Progenitor cell of endocrine pancreas (in vitro differentiated cells): ENCODE data around the gene SPATA13. TPM values are rescaled to one million over a fixed set of nuclear protein-coding genes. Genes with fewer than 3 reads are reported as not detected.

ENCODE experiments used
- DNase-seq: peaks from one replicate; pipeline ENCODE4 v3.0.0; 2021; ENCODE audit warnings: low spot score; ENCODE audit not compliant: unreplicated experiment
- H3K27ac Mint-ChIP-seq: 2 replicates; pipeline ENCODE4 v1.8.0; 2021; ENCODE audit warnings: mild to moderate bottlenecking, moderate library complexity, mixed read lengths
- H3K27me3 Mint-ChIP-seq: 2 replicates; pipeline ENCODE4 v1.8.0; 2021; ENCODE audit warnings: mixed read lengths
- H3K36me3 Mint-ChIP-seq: 2 replicates; pipeline ENCODE4 v1.8.0; 2022; ENCODE audit warnings: mixed read lengths; ENCODE audit not compliant: insufficient read depth
- H3K4me1 Mint-ChIP-seq: 2 replicates; pipeline ENCODE4 v1.8.0; 2021; ENCODE audit warnings: low read depth, mixed read lengths
- H3K4me3 Mint-ChIP-seq: 2 replicates; pipeline ENCODE4 v1.8.0; 2021; ENCODE audit warnings: low read depth, mild to moderate bottlenecking, moderate library complexity, mixed read lengths
- H3K9me3 Mint-ChIP-seq: 2 replicates; pipeline ENCODE4 v1.8.0; 2021; ENCODE audit warnings: low read depth, mixed read lengths
- CTCF ChIP-seq: fragments of 200-600 bp; sonication (generic); IDR thresholded peaks from one replicate; pipeline ENCODE4 v1.5.0; 2021; ENCODE audit warnings: antibody characterized with exemption, mild to moderate bottlenecking; ENCODE audit not compliant: unreplicated experiment
- total RNA-seq: library from RNA; stranded (reverse); gene quantifications from 2 replicates; pipeline ENCODE4 v1.2.1, GENCODE V29; 2021

SPATA13 gene
- total RNA-seq, 1 donor from 2014 or later, result 32.5 TPM

- Mint-ChIP-seq H3K4me3 (no peak overlapping the region), H3K27me3 (no peaks in the 10 kb centered on the region), H3K4me1 (no peaks in the 10 kb centered on the region), H3K36me3 (peaks cover 11% of the 10 kb centered on the region), H3K27ac (no peak overlapping the region), H3K9me3 (no peaks in the 10 kb centered on the region)
- no peak for DNase-seq
- no peak for TF ChIP-seq CTCF
Measured at GRCh38 chr13:24287748-24288287, 127.3 kb downstream of the SPATA13 start.

- H3K36me3 Mint-ChIP-seq, result peaks cover 12% of the 10 kb centered on the region
- no peak for DNase-seq
- no peaks in the 10 kb centered on the region for H3K4me1 Mint-ChIP-seq
- TF ChIP-seq CTCF, result no peak
- H3K27me3 Mint-ChIP-seq, result no peaks in the 10 kb centered on the region
- H3K27ac Mint-ChIP-seq, result no peak overlapping the region
- H3K9me3 Mint-ChIP-seq, result no peaks in the 10 kb centered on the region
- H3K4me3 Mint-ChIP-seq, result no peak overlapping the region
Measured at GRCh38 chr13:24288870-24289269, 128.3 kb downstream of the SPATA13 start.

DNA sequence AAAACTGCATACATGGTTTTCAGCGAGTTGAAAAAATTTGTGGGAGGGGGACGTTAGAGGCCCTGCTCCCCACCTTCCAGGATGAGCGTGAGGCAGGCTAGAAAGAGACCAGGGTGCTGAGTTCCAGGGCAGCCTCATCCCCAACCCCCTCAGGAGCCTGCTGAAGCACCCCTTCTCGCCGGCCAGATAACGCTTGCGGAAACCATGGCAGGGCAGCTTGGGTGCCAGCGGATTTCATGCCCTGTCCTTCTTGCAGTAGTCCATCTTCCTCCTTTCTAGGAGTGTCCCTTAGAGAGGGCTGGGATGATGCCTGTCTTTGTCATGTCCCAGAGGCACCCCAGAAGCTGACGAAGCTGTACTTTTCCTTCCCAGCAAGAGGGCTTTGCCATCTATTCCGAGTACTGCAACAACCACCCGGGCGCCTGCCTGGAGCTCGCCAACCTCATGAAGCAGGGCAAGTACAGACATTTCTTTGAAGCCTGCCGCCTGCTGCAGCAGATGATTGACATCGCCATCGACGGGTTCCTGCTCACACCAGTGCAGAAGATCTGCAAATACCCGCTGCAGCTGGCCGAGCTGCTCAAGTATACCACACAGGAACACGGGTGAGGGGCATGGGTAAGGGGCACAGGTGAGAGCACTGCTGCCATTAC, 129.9 kb downstream of the SPATA13 start:
- no peak overlapping the region for H3K4me3 Mint-ChIP-seq
- no peak overlapping the region for H3K27ac Mint-ChIP-seq
- H3K27me3 Mint-ChIP-seq, result no peaks in the 10 kb centered on the region
- no peaks in the 10 kb centered on the region for H3K9me3 Mint-ChIP-seq
- DNase-seq, result no peak
- peaks cover 19% of the 10 kb centered on the region for H3K36me3 Mint-ChIP-seq
- no peak for TF ChIP-seq CTCF
- no peaks in the 10 kb centered on the region for H3K4me1 Mint-ChIP-seq

GRCh38 chr13:24292481-24292880, 132.0 kb downstream of the SPATA13 start:
- Mint-ChIP-seq H3K27me3 (no peaks in the 10 kb centered on the region), H3K4me3 (no peak overlapping the region), H3K27ac (no peak overlapping the region), H3K36me3 (peaks cover 31% of the 10 kb centered on the region), H3K9me3 (no peaks in the 10 kb centered on the region), H3K4me1 (no peaks in the 10 kb centered on the region)
- no peak for DNase-seq
- no peak for TF ChIP-seq CTCF

DNA sequence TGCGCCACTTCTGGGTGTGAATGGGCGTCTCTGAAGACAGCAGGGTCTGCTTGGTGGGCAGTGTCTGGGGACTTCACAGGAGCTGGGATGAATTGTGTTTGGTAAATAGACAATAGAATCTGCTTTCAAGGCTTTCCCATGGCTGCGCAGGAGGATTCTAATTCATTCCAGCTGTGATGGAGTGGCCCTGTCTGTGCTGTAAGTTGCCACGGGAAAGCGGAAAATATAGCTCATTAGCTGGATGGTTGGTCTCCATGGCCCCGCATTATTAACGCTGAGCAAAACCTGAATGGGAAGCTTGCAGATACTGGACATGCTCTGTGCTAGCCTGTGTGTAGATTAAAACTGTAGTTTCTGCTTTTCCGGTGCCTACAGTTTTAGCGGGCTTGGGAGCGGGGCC, 133.2 kb downstream of the SPATA13 start:
- Mint-ChIP-seq H3K4me3 (no peak overlapping the region), H3K27ac (no peak overlapping the region), H3K36me3 (peaks cover 34% of the 10 kb centered on the region), H3K4me1 (no peaks in the 10 kb centered on the region), H3K27me3 (no peaks in the 10 kb centered on the region), H3K9me3 (no peaks in the 10 kb centered on the region)
- DNase-seq, result no peak
- TF ChIP-seq CTCF, result no peak
